GM13977 (cell line): Measurements from ENCODE around the gene MBTPS1.

ENCODE experiments used
- DNase-seq: peaks from one replicate; pipeline ENCODE4 v3.0.0; 2012; ENCODE audit warnings: low spot score
- in situ Hi-C: fragments of 300-500 bp; cut with MboI; formaldehyde crosslinking; loops from one replicate; pipeline ENCODE4 v1.12.0; 2022; ENCODE audit warnings: low sequenced_read_pairs, low pct_unique_long_range_greater_than_20kb, mixed read lengths, inconsistent platforms; ENCODE audit not compliant: unreplicated experiment
- TF ChIP-seq, protein P1 (sequence below): IDR thresholded peaks from 2 replicates; pipeline ENCODE4 v1.5.1; 2012; ENCODE audit warnings: mild to moderate bottlenecking, control low read depth; ENCODE audit not compliant: insufficient read depth; ENCODE audit errors: extremely low read depth, missing control alignments

MBTPS1 gene

GRCh38 chr16:84058211-84058610, 58.5 kb downstream of the MBTPS1 start:
- in situ Hi-C loops = loop anchor here (25.0 kb wide), 1 partner anchor 96 kb away; the partner anchor contains the start of genes NECAB2 and OSGIN1
- TF ChIP-seq, protein P1, sequence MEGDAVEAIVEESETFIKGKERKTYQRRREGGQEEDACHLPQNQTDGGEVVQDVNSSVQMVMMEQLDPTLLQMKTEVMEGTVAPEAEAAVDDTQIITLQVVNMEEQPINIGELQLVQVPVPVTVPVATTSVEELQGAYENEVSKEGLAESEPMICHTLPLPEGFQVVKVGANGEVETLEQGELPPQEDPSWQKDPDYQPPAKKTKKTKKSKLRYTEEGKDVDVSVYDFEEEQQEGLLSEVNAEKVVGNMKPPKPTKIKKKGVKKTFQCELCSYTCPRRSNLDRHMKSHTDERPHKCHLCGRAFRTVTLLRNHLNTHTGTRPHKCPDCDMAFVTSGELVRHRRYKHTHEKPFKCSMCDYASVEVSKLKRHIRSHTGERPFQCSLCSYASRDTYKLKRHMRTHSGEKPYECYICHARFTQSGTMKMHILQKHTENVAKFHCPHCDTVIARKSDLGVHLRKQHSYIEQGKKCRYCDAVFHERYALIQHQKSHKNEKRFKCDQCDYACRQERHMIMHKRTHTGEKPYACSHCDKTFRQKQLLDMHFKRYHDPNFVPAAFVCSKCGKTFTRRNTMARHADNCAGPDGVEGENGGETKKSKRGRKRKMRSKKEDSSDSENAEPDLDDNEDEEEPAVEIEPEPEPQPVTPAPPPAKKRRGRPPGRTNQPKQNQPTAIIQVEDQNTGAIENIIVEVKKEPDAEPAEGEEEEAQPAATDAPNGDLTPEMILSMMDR = no peak
- DNase-seq = no peak

- in situ Hi-C loops = loop anchor here (25.0 kb wide), 1 partner anchor 95 kb away; the partner anchor contains the start of genes NECAB2 and OSGIN1
- DNase-seq = no peak
- TF ChIP-seq, protein P1 = no peak
These were observed 59.8 kb downstream of the MBTPS1 start for GRCh38 chr16:84056933-84057332.

DNA sequence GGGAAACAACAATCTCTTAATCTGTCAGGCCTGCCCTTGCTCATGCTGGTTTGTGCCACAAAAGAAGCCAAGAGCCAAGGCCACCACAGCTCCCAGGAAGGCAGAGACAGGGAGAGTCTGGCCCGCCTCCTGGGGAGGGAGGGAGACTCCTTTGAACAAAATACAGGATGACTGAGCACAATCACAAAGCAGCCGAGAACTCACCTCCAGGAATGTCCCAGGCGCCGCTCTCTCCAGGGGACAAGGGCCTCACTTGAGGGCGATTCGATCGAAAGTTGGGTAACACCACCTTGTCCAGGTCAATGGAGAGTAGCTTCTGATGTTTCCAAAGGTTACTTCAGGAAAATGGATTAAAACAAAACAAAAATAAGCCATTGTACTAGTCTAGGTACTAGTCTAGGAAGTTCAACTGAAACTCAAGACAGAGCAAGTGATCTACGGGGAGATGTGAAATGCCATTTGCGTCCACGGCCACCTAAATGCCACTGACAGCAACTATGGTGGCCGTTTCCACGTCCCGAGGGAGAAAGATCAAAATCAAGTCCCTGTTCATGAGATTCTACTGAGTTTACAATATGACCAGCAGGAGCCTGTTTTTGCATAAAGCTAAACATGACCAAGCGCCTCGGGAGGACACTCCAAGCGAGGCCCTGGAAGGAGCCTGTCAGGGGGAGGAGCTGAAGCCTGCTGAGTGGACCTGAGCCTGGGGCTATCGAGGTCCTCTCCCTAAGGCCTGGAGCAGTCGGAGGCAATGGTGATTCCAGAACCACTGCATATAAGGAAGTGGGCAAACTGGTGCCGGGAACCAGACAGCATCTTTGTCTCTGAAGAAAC, 60.7 kb downstream of the MBTPS1 start:
- in situ Hi-C loops = loop anchor here (25.0 kb wide), 1 partner anchor 94 kb away; the partner anchor contains the start of genes NECAB2 and OSGIN1
- DNase-seq = no peak

GRCh38 chr16:84055366-84055765, 61.4 kb downstream of the MBTPS1 start:
- TF ChIP-seq, protein P1 = no peak
- DNase-seq = peak; percentile 8
- in situ Hi-C loops = loop anchor here (25.0 kb wide), 1 partner anchor 93 kb away; the partner anchor contains the start of genes NECAB2 and OSGIN1

More for the DNA sequence above, 60.7 kb downstream of the MBTPS1 start:
- TF ChIP-seq, protein P1 = no peak

GRCh38 chr16:84054916-84055315, 61.8 kb downstream of the MBTPS1 start:
- TF ChIP-seq, protein P1 = no peak
- DNase-seq = no peak
- in situ Hi-C loops = loop anchor here (25.0 kb wide), 1 partner anchor 93 kb away; the partner anchor contains the start of genes NECAB2 and OSGIN1

DNA sequence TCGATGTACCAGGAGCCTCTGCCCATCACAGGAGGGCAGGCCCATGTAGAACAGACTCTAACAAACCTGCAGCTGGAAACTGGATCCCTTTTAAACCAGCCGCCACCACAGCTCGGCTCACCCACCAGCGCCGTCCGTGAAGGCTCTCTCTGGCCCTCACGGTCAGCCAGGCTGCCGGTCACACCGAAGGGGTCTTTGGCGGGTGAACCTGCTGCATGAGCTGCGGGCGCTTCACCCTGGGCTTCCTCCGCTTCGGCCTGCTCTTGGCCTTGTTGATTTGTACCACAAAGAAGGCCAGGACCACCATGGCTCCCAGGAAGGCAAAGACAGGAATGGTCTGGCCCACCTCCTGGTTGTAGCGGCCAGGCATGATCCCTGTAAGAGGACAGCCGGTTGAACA, 62.5 kb downstream of the MBTPS1 start:
- TF ChIP-seq, protein P1 = no peak
- in situ Hi-C loops = loop anchor here (25.0 kb wide), 1 partner anchor 92 kb away; the partner anchor contains the start of genes NECAB2 and OSGIN1
- peak; percentile 7 for DNase-seq
